ENCODE results near the gene MPPE1.
"Not testable (repeated sequence)": the region's sequence is repeated elsewhere in the genome, so short reads cannot be mapped to it uniquely, and the experiment has no call there.

Gene MPPE1

GRCh38 chr18:11908182-11909060, at the start of gene MPPE1:
TSS of gene MPPE1 (minus strand) at chr18:11908317. CDS start at chr18:11897264, 11,053 bp downstream.
- no peak for DNase-seq

GRCh38 chr18:11957636-11958035, 49.5 kb upstream of the MPPE1 start:
- DNase-seq: no peak

- DNase-seq: no peak
Observed at GRCh38 chr18:11956371-11957308, 48.5 kb upstream of the MPPE1 start.

- no peak for DNase-seq
Observed at GRCh38 chr18:11955239-11956029, 47.3 kb upstream of the MPPE1 start.

- no peak for DNase-seq
Observed at GRCh38 chr18:11953113-11953512, 45.0 kb upstream of the MPPE1 start.

DNA sequence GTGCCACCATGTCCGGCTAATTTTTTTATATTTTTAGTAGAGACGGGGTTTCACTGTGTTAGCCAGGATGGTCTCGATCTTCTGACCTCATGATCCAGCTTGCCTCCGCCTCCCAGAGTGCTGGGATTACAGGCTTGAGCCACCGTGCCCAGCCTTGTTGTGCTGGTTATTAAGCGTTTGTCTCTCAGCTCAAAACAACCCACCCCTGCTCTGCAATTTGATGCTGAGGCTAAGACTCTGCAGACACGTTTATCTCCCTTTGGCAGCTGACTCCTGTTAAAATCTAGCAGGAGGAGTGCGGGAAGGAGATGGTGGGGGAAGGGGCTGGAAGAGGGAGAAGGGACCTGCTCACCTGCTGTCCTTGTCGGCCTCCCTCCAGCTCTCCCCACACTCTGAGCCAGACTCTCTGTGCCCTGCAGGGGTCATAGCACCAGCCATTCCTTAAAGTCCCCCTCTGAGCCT, 43.3 kb upstream of the MPPE1 start:
- DNase-seq: no peak

DNA sequence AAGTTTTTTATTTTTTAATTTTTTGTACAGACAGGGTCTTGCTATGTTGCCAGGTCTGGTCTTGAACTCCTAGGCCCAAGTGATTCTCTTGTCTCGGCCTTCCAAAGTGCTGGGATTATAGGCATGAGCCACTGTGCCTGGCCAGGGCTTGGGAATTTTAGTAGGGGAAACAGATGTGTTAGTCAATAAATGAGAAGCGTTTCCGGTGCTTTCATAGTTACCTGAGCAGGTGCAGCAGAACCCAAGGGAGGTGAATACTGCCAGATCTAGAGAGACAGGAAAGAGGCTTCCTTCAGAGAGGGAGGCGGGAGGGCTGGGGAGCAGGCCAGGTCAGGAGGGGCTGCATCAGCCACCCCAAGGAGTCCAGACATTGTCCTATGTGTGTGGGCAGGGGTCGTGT, 42.7 kb upstream of the MPPE1 start:
- no peak for DNase-seq

DNA sequence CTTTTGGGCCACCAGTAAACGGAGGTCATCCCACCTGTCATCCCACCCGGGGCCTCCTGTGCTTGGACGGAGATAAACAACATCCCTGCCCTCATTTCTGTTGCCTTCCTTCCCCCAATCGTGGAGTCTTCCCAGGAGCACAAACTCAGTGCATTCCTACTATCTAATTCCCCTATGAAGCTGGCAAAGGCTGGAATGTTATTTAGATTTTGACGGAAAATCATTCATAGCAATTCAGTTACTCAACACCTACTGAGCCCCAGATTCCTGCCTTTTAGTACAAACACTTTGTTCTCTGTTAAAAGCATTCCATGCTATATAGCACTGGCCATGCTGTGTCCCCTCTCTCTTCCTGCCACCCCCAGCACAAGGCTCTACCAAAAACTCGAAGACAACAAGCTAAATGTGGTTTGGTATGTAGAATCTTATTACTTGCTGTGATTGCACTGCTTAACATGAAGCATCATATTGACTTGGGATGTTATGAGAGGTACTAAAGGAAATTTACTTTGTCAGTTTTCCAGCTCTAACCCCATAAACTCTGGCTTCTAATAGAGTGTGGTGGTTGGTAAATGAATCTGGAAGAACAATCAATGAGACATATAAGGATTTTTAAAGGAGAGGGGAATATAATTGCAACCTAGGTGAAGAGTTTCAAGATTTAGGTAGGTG, 40.9 kb upstream of the MPPE1 start:
- DNase-seq: no peak

DNA sequence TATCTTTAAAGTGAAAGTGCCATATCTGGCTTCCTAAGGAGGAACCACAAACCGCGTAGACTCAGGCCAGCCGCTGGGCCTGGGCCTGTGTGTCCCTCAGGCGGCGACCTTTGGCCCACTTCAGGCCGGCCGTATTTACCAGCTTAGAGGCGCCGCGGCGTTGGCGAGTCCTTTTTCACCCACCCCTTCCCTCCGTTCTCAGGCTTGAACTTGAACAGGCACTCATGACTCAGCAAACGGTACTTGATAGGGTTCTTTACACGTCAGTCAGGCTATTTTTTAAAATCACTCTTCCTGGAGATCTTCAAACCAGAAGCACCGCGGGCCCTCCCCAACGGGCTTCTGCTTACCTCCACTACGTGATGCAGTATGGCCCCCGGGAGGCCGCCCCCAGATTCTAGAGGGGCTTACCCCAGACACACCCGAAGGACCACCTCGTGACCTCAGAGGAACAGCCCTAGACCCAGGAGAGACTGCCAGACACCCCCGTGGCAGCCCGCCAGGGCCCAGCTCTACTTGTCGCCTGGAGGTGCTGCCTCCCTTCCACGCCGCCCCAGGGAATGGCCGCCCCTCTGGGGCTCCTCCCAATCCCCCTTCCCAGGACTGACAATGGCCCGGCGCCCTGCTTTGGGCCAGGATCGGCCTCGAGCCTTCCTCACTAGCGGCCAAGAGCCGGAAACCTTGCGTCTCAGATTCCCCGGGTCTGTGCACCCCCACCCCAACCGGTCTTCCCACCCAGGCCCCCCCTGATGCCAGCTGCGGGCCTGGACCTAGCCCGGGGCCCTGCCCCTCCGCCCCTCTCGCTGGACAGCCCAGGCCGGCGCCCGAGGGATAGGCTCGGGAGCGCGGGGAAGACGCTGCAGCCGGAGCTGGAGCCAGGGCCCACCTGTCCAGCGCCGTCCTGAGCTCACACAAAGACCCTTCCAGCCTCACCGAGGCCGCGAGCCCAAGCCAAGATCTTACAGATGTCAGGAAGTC, 39.4 kb upstream of the MPPE1 start:
- no peak for DNase-seq

GRCh38 chr18:11946756-11947155, 38.6 kb upstream of the MPPE1 start:
- no peak for DNase-seq

- DNase-seq: not testable (repeated sequence)
Observed at GRCh38 chr18:11945834-11946659, 37.9 kb upstream of the MPPE1 start.

DNA sequence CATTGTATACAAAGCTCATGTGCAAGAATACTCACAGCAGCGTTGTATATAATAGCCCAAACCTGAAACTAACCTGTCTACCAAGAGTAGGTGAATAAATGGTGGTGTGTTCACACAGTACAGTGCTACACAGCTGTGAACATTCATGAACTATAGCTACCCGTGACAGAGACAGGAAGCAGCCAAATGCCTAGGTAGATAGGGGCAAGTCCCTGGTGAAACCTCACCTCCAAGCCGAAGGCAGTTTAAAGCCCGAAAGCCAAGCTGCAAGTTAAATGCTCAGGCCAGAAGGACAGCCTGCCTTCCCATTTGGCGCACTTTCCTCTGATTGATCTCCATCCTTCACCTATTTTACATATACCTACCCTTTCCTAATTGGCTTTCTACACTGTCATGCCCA, 36.7 kb upstream of the MPPE1 start:
- DNase-seq: no peak

GRCh38 chr18:11944252-11944651, 36.1 kb upstream of the MPPE1 start:
- no peak for DNase-seq

DNA sequence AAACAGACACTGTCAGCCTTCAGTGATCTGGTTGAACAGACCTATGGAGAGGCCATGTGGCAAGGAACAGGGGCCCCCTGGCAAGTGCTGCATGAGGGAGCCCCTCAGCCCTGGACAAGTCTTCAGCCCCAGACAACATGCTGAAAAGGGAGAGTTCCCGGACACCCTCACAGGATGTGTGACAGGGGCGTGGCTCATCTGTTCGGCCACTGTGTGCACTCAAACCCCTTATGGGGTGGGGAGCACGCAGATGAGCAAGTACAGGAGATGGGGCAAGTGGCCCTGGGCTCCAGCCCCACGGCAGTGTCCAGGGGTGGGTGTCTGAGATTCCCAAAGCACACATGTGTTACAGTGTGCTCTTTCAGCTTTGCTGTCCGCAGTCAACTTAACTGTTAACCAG, 35.4 kb upstream of the MPPE1 start:
- DNase-seq: no peak

- no peak for DNase-seq
Observed at GRCh38 chr18:11940956-11941355, 32.8 kb upstream of the MPPE1 start.

DNA sequence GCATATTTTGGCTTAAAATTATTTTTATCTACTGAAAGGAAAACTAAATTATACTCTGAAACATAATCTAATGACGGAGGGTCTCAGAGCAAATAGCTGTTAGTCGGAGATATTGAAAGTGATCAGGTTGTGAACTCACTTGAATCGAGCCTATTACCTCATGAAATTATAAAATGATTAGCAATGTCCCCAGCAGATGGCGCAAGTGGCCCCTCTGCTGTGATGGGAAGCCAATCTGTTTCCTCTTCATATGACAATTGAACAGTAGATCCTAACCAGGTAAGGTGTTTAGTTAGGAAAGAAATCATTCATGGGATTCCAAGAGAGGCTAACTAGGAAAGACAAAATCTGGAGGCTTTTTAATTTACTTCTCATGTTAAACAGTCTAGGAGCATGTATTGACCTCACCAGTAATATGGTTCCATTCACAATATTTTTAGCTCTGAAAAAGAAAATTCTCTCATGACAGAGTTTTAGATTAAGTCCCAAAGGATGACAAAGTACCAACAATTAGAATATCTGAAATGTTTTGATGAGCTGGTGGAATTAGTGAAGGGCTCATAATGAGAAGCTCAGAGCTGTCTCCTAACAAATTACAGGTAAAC, 29.9 kb upstream of the MPPE1 start:
- DNase-seq: no peak

DNA sequence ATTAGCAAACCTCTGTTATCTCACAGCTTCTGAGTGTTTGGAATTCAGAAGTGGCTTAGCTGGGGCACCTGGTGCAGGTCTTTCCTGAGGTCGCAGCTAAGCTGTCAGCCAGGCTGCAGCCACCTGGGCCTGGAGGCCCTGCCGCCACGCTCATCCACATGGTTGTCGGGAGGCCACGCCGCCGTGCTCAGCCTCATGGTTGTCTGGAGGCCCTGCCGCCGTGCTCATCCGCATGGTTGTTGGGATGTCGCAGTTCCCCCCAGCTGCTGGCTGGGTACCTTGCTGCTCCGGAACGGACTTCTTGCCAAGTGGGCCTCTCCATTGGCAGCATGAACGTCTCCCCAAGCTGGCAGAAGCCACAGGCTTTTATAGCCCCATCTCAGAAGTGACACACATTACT, 24.3 kb upstream of the MPPE1 start:
- DNase-seq: no peak

GRCh38 chr18:11927497-11927896, 19.4 kb upstream of the MPPE1 start:
- DNase-seq: no peak

DNA sequence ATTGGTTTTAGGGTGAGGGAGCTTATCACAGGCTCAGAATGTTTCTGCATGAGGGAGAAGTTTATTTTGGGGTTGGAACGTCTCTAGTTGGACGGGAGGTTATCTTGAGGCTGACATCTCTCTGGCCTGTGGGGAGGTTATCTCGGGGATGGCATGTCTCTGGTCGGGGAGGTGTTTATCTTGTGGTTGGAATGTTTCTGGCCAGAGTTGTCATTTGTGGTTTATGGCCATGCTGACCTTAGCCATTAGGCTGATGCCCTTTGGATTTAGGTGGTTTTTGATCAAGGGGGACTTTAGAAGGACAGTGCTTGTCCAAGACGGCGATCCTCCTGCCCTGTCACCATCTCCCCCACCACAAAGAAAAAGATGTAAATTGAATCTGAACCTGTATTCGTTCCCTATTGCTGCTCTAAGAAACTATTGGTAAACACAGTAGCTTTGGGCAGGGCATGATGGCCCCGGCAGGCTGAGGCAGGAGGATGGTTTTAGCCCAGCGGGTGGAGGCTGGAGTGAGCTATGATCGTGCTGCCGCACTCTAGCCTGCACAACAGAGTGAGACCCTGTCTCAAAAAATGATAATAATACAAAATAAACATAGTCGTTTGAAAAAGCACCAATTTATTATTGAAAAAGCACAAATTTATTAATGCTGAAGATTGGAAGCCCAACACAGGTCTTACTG, 17.8 kb upstream of the MPPE1 start:
- no peak for DNase-seq
